Nephron progenitor cell (in vitro differentiated cells): ENCODE measurements around the gene CACNG4.
A peak's percentile ranks its signal among the peaks of the same experiment; 100 is the strongest.

Source experiments
- DNase-seq: peaks from one replicate; pipeline ENCODE4 v3.0.0; 2021
- H3K27ac Mint-ChIP-seq: 2 replicates; pipeline ENCODE4 v1.8.0; 2021; ENCODE audit warnings: mild to moderate bottlenecking, moderate library complexity, mixed read lengths
- H3K27me3 Mint-ChIP-seq: 2 replicates; pipeline ENCODE4 v1.8.0; 2021; ENCODE audit warnings: mild to moderate bottlenecking, low read depth, mixed read lengths; ENCODE audit not compliant: poor library complexity
- H3K36me3 Mint-ChIP-seq: 2 replicates; pipeline ENCODE4 v1.8.0; 2021; ENCODE audit warnings: low read depth, mixed read lengths
- H3K4me1 Mint-ChIP-seq: 2 replicates; pipeline ENCODE4 v1.8.0; 2021; ENCODE audit warnings: mixed read lengths
- H3K4me3 Mint-ChIP-seq: 2 replicates; pipeline ENCODE4 v1.8.0; 2021; ENCODE audit warnings: mild to moderate bottlenecking, moderate library complexity, mixed read lengths
- H3K9me3 Mint-ChIP-seq: 2 replicates; pipeline ENCODE4 v1.8.0; 2021; ENCODE audit warnings: mild to moderate bottlenecking, moderate library complexity, mixed read lengths
- TF ChIP-seq, protein P1 (sequence below): fragments of 200-600 bp; sonication (generic); IDR thresholded peaks from 2 replicates; pipeline ENCODE4 v1.5.0; 2021; ENCODE audit warnings: antibody characterized with exemption

The CACNG4 gene

GRCh38 chr17:66978514-66979061 is 14.1 kb downstream of the CACNG4 start:
- no peaks in the 10 kb centered on the region for H3K36me3 Mint-ChIP-seq
- H3K9me3 Mint-ChIP-seq: peaks cover 6% of the 10 kb centered on the region
- H3K4me1 Mint-ChIP-seq: peaks cover 40% of the 10 kb centered on the region
- TF ChIP-seq, protein P1, sequence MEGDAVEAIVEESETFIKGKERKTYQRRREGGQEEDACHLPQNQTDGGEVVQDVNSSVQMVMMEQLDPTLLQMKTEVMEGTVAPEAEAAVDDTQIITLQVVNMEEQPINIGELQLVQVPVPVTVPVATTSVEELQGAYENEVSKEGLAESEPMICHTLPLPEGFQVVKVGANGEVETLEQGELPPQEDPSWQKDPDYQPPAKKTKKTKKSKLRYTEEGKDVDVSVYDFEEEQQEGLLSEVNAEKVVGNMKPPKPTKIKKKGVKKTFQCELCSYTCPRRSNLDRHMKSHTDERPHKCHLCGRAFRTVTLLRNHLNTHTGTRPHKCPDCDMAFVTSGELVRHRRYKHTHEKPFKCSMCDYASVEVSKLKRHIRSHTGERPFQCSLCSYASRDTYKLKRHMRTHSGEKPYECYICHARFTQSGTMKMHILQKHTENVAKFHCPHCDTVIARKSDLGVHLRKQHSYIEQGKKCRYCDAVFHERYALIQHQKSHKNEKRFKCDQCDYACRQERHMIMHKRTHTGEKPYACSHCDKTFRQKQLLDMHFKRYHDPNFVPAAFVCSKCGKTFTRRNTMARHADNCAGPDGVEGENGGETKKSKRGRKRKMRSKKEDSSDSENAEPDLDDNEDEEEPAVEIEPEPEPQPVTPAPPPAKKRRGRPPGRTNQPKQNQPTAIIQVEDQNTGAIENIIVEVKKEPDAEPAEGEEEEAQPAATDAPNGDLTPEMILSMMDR: no peak
- H3K4me3 Mint-ChIP-seq: no peak overlapping the region
- H3K27me3 Mint-ChIP-seq: peaks cover 12% of the 10 kb centered on the region
- no peak overlapping the region for H3K27ac Mint-ChIP-seq
- DNase-seq: no peak

DNA sequence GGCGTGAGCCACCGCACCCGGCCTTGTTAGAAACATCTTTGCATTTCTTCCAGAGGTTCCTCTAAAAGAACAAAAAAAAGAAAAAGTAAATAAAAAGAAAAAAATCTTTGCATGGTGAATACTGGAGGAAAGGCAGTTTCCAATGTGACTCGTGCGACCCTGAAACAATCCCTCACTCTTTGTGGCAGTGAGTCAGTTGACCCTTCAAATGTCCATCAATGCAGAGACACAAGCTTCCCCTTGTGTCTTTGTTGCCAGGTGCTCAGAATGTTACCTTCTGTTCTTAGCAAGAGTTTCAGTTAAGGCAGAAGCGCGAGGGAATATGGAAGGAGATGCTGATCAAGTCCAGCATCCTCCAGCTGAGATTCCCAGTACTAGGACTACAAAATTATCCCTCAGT is 16.4 kb downstream of the CACNG4 start:
- TF ChIP-seq, protein P1: no peak
- H3K9me3 Mint-ChIP-seq: peaks cover 6% of the 10 kb centered on the region
- no peak for DNase-seq
- no peak overlapping the region for H3K4me3 Mint-ChIP-seq
- no peaks in the 10 kb centered on the region for H3K36me3 Mint-ChIP-seq
- peaks cover 5% of the 10 kb centered on the region for H3K27me3 Mint-ChIP-seq
- peaks cover 33% of the 10 kb centered on the region for H3K4me1 Mint-ChIP-seq
- no peak overlapping the region for H3K27ac Mint-ChIP-seq

DNA sequence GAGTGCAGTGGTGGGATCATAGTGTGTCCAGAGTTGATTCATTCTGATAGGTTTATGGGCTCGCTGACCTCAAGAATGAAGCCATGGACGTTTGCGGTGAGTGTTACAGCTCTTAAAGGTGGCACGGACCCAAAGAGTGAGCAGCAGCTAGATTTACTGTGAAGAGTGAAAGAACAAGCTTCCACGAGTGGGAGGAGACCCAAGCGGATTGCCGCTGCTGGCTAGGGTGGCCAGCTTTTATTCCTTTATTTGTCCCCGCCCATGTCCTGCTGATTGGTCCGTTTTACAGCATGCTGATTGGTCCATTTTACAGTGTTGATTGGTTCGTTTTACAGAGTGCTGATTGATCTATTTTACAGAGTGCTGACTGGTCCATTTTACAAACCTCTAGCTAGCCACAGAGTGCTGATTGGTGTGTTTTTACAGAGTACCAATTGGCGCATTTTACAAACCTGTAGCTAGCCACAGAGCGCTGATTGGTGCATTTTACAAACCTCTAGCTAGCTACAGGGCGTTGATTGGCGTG is 17.5 kb downstream of the CACNG4 start:
- DNase-seq: no peak
- TF ChIP-seq, protein P1: no peak
- Mint-ChIP-seq H3K9me3 (peaks cover 6% of the 10 kb centered on the region), H3K27me3 (no peaks in the 10 kb centered on the region), H3K4me1 (peaks cover 27% of the 10 kb centered on the region), H3K27ac (peak overlapping the region; percentile 44), H3K36me3 (no peaks in the 10 kb centered on the region), H3K4me3 (no peak overlapping the region)

GRCh38 chr17:66983414-66984021 is 19.0 kb downstream of the CACNG4 start:
- no peaks in the 10 kb centered on the region for H3K36me3 Mint-ChIP-seq
- peaks cover 6% of the 10 kb centered on the region for H3K9me3 Mint-ChIP-seq
- no peak overlapping the region for H3K27ac Mint-ChIP-seq
- peaks cover 24% of the 10 kb centered on the region for H3K4me1 Mint-ChIP-seq
- H3K4me3 Mint-ChIP-seq: no peak overlapping the region
- TF ChIP-seq, protein P1: no peak
- no peak for DNase-seq
- H3K27me3 Mint-ChIP-seq: peaks cover 3% of the 10 kb centered on the region

DNA sequence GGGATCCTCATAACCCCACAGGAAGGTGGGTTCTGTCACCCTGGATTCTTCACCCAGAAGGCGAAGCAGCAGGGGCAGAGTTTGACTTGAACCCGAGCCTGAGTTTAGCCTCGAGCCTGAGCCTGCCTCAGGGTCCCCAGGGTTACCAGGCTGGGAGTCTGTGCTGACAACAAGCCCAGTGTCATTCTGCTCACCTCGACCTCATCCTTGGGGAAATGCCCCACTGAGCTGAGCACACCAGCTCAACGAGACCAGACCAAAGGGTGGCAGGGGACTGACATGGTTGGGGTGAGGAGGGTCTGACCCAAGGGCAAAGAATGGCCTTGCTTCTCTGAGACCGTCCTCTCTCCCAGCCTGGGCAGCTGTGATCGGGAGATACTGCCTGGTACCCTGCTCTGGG is 20.2 kb downstream of the CACNG4 start:
- H3K36me3 Mint-ChIP-seq: no peaks in the 10 kb centered on the region
- TF ChIP-seq, protein P1: no peak
- DNase-seq: no peak
- no peak overlapping the region for H3K4me3 Mint-ChIP-seq
- H3K9me3 Mint-ChIP-seq: peaks cover 6% of the 10 kb centered on the region
- H3K4me1 Mint-ChIP-seq: peaks cover 16% of the 10 kb centered on the region
- peaks cover 3% of the 10 kb centered on the region for H3K27me3 Mint-ChIP-seq
- no peak overlapping the region for H3K27ac Mint-ChIP-seq
